ENCODE data around the gene LY6G6C.

GRCh38 chr6:31734821-31735406, 13.4 kb upstream of the LY6G6C start:
- TF ChIP-seq EZH2 (IDR thresholded peaks at IDR 0.05; ENCODE audit: borderline replicate concordance, low read length): no peak
- TF ChIP-seq, protein P1, sequence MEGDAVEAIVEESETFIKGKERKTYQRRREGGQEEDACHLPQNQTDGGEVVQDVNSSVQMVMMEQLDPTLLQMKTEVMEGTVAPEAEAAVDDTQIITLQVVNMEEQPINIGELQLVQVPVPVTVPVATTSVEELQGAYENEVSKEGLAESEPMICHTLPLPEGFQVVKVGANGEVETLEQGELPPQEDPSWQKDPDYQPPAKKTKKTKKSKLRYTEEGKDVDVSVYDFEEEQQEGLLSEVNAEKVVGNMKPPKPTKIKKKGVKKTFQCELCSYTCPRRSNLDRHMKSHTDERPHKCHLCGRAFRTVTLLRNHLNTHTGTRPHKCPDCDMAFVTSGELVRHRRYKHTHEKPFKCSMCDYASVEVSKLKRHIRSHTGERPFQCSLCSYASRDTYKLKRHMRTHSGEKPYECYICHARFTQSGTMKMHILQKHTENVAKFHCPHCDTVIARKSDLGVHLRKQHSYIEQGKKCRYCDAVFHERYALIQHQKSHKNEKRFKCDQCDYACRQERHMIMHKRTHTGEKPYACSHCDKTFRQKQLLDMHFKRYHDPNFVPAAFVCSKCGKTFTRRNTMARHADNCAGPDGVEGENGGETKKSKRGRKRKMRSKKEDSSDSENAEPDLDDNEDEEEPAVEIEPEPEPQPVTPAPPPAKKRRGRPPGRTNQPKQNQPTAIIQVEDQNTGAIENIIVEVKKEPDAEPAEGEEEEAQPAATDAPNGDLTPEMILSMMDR (IDR thresholded peaks at IDR 0.05; ENCODE audit: low read length): no peak
